H9 (cell line): Measurements from ENCODE around the gene MORN5. TPM values are rescaled to one million over a fixed set of nuclear protein-coding genes. Genes with fewer than 3 reads are reported as not detected.

ENCODE experiments used
- DNase-seq: peaks from one replicate; pipeline ENCODE4 v3.0.0-alpha.2; 2017
- H2AFZ ChIP-seq: one replicate; pipeline ENCODE4 v1.6.1; 2013; ENCODE audit warnings: mild to moderate bottlenecking, low read length, control low read depth, moderate library complexity
- H2AK5ac ChIP-seq: 2 replicates; pipeline ENCODE4 v1.6.1; 2013; ENCODE audit warnings: low read length, control low read depth, mixed read lengths; ENCODE audit not compliant: insufficient read length
- H2BK120ac ChIP-seq: one replicate; pipeline ENCODE4 v1.6.1; 2013; ENCODE audit warnings: low read depth, mild to moderate bottlenecking, low read length, control low read depth, inconsistent platforms; ENCODE audit not compliant: poor library complexity, severe bottlenecking
- H2BK12ac ChIP-seq: 2 replicates; pipeline ENCODE4 v1.6.1; 2013; ENCODE audit warnings: low read length, control low read depth, mixed read lengths, low read depth; ENCODE audit not compliant: insufficient read length
- H2BK15ac ChIP-seq: 2 replicates; pipeline ENCODE4 v1.6.1; 2013; ENCODE audit warnings: low read depth, low read length, control low read depth
- H2BK20ac ChIP-seq: one replicate; pipeline ENCODE4 v1.6.1; 2013; ENCODE audit warnings: low read depth, mild to moderate bottlenecking, low read length, control low read depth, inconsistent platforms; ENCODE audit not compliant: poor library complexity, severe bottlenecking
- H2BK5ac ChIP-seq: 2 replicates; pipeline ENCODE4 v1.6.1; 2013; ENCODE audit warnings: low read length, control low read depth, mixed read lengths; ENCODE audit not compliant: insufficient read length
- H3K14ac ChIP-seq: 2 replicates; pipeline ENCODE4 v1.6.1; 2013; ENCODE audit warnings: low read length, control low read depth; ENCODE audit not compliant: insufficient read depth
- H3K18ac ChIP-seq: 2 replicates; pipeline ENCODE4 v1.6.1; 2013; ENCODE audit warnings: low read depth, mild to moderate bottlenecking, mixed read lengths, low read length, control low read depth; ENCODE audit not compliant: insufficient read length
- H3K23ac ChIP-seq: 2 replicates; pipeline ENCODE4 v1.6.1; 2013; ENCODE audit warnings: low read length, control low read depth, mixed read lengths, low read depth; ENCODE audit not compliant: insufficient read length
- H3K23me2 ChIP-seq: 2 replicates; pipeline ENCODE4 v1.6.1; 2013; ENCODE audit warnings: low read depth, mild to moderate bottlenecking, mixed read lengths, low read length, control low read depth; ENCODE audit not compliant: insufficient read length, poor library complexity, severe bottlenecking
- H3K27ac ChIP-seq: 2 replicates; pipeline ENCODE4 v1.5.1; 2013; ENCODE audit warnings: low read length, control low read depth, mixed read lengths, low read depth; ENCODE audit not compliant: insufficient read length
- H3K27me3 ChIP-seq: 2 replicates; pipeline ENCODE4 v1.6.1; 2013; ENCODE audit warnings: low read length, control low read depth, inconsistent platforms; ENCODE audit not compliant: insufficient read depth
- H3K4ac ChIP-seq: 2 replicates; pipeline ENCODE4 v1.6.1; 2013; ENCODE audit warnings: low read depth, mild to moderate bottlenecking, control low read depth, inconsistent platforms, low read length, moderate library complexity
- H3K4me1 ChIP-seq: 2 replicates; pipeline ENCODE4 v1.6.1; 2013; ENCODE audit warnings: low read length, control low read depth, inconsistent platforms; ENCODE audit not compliant: insufficient read depth
- H3K4me2 ChIP-seq: 2 replicates; pipeline ENCODE4 v1.6.1; 2013; ENCODE audit warnings: low read length, control low read depth, mixed read lengths; ENCODE audit not compliant: insufficient read length, insufficient read depth
- H3K56ac ChIP-seq: 2 replicates; pipeline ENCODE4 v1.6.1; 2013; ENCODE audit warnings: low read depth, mild to moderate bottlenecking, mixed read lengths, low read length, control low read depth; ENCODE audit not compliant: insufficient read length
- H3K79me1 ChIP-seq: 2 replicates; pipeline ENCODE4 v1.6.1; 2013; ENCODE audit warnings: low read depth, mild to moderate bottlenecking, moderate library complexity, low read length, control low read depth, inconsistent platforms; ENCODE audit not compliant: insufficient read depth, poor library complexity, severe bottlenecking
- H3K79me2 ChIP-seq: 2 replicates; pipeline ENCODE4 v1.6.1; 2013; ENCODE audit warnings: low read length, control low read depth, inconsistent platforms; ENCODE audit not compliant: insufficient read depth
- H3K9ac ChIP-seq: 2 replicates; pipeline ENCODE4 v1.6.1; 2013; ENCODE audit warnings: low read length, control low read depth, mixed read lengths; ENCODE audit not compliant: insufficient read length; ENCODE audit errors: extremely low read depth
- H3K9me3 ChIP-seq: one replicate; pipeline ENCODE4 v1.6.1; 2013; ENCODE audit warnings: low read depth, low read length, inconsistent platforms; ENCODE audit not compliant: control insufficient read depth
- H3T11ph ChIP-seq: one replicate; pipeline ENCODE4 v1.6.1; 2013; ENCODE audit warnings: mild to moderate bottlenecking, low read length, control low read depth, inconsistent platforms
- H4K20me1 ChIP-seq: one replicate; pipeline ENCODE4 v1.6.1; 2013; ENCODE audit not compliant: control insufficient read depth, insufficient read length, insufficient read depth
- H4K5ac ChIP-seq: 2 replicates; pipeline ENCODE4 v1.6.1; 2013; ENCODE audit warnings: low read depth, mild to moderate bottlenecking, mixed read lengths, low read length, control low read depth; ENCODE audit not compliant: insufficient read length
- H4K8ac ChIP-seq: replicated peaks from 2 replicates; pipeline ENCODE4 v1.6.1; 2013; ENCODE audit warnings: low read length, control low read depth, mixed read lengths, low read depth; ENCODE audit not compliant: insufficient read length
- H4K91ac ChIP-seq: 2 replicates; pipeline ENCODE4 v1.6.1; 2013; ENCODE audit warnings: low read depth, mild to moderate bottlenecking, moderate library complexity, mixed read lengths, low read length, control low read depth; ENCODE audit not compliant: insufficient read length
- H3K27ac Mint-ChIP-seq, 3 experiments: 2 replicates in 2 of 3; 3 replicates in 1 of 3; pipeline ENCODE4 v1.8.0; 2020 to 2021; ENCODE audit warnings: mixed read lengths in 3 of 3, mild to moderate bottlenecking in 1 of 3, moderate library complexity in 1 of 3
- H3K27me3 Mint-ChIP-seq: 2 replicates; pipeline ENCODE4 v1.8.0; 2021; ENCODE audit warnings: low read depth, mild to moderate bottlenecking, moderate library complexity, mixed read lengths
- H3K36me3 Mint-ChIP-seq, 3 experiments: 2 replicates in 2 of 3; 3 replicates in 1 of 3; pipeline ENCODE4 v1.8.0; 2020 to 2021; ENCODE audit warnings: low read depth in 3 of 3, mixed read lengths in 3 of 3; ENCODE audit not compliant: insufficient read depth in 1 of 3
- H3K4me1 Mint-ChIP-seq, 2 experiments: 2 replicates each; pipeline ENCODE4 v1.8.0; 2020; ENCODE audit warnings: mixed read lengths in 2 of 2
- H3K4me3 Mint-ChIP-seq, 2 experiments: 2 replicates in 1 of 2; 3 replicates in 1 of 2; pipeline ENCODE4 v1.8.0; 2020 to 2021; ENCODE audit warnings: mild to moderate bottlenecking in 2 of 2, mixed read lengths in 2 of 2, moderate library complexity in 1 of 2
- H3K9me3 Mint-ChIP-seq, 2 experiments: 2 replicates in 1 of 2; 3 replicates in 1 of 2; pipeline ENCODE4 v1.8.0; 2020; ENCODE audit warnings: mild to moderate bottlenecking in 2 of 2, mixed read lengths in 2 of 2, moderate library complexity in 1 of 2
- CTCF ChIP-seq: fragments of 200-600 bp; sonication (generic); conservative IDR thresholded peaks from 3 replicates; pipeline ENCODE4 v1.8.0; 2021; ENCODE audit warnings: antibody characterized with exemption, mild to moderate bottlenecking
- WGBS: extraction: QIAGEN DNeasy Blood & Tissue Kit; methylation state at CpG from one replicate; pipeline ENCODE4 v1.1.7; 2013; ENCODE audit warnings: missing lambda C conversion rate, low lambda C conversion rate, mixed read lengths; ENCODE audit not compliant: insufficient read length; ENCODE audit errors: extremely low coverage; 5-methylcytosine and 5-hydroxymethylcytosine counted together
- total RNA-seq: library from RNA; stranded (reverse); gene quantifications from 2 replicates; pipeline ENCODE4 v1.2.1, GENCODE V29; 2021

The MORN5 gene
- total RNA-seq, 1 experiment from 2014 or later: not detected

GRCh38 chr9:122131401-122132001, 28.2 kb upstream of the MORN5 start:
- Histone ChIP-seq H3K23ac (no peak overlapping the region), H3K79me2 (no peaks in the 10 kb centered on the region), H2BK5ac (no peak overlapping the region), H3K18ac (peak overlapping the region; percentile 47), H4K5ac (no peak overlapping the region), H4K91ac (no peak overlapping the region), H2BK15ac (no peak overlapping the region), H3K9me3 (no peaks in the 10 kb centered on the region), H3K79me1 (no peaks in the 10 kb centered on the region), H2AFZ (no peak overlapping the region), H3K4ac (no peak overlapping the region), H3T11ph (no peak overlapping the region), H3K27ac (no peak overlapping the region), H3K4me2 (peak overlapping the region; percentile 9), H3K9ac (no peak overlapping the region), H4K8ac (no peak overlapping the region), H2BK12ac (no peak overlapping the region), H2BK20ac (no peak overlapping the region), H3K14ac (no peak overlapping the region), H2BK120ac (no peak overlapping the region), H3K56ac (no peak overlapping the region), H3K4me1 (peaks cover 8% of the 10 kb centered on the region; the same call in 1 of the 2 replicates), H3K27me3 (no peaks in the 10 kb centered on the region; the same call in 1 of the 2 replicates), H2AK5ac (no peak overlapping the region), H4K20me1 (no peaks in the 10 kb centered on the region), H3K23me2 (peaks cover 1% of the 10 kb centered on the region)
- peaks cover 55% of the 10 kb centered on the region for H3K27me3 Mint-ChIP-seq
- peaks cover 46 to 53% of the 10 kb centered on the region in 2 experiments for H3K4me1 Mint-ChIP-seq
- no peaks in the 10 kb centered on the region; a peak in 1 of 5 replicates for H3K9me3 Mint-ChIP-seq
- no CpG with 5 or more reads among the region's 21 CpGs for WGBS
- no peak for TF ChIP-seq CTCF
- H3K36me3 Mint-ChIP-seq: no peaks in the 10 kb centered on the region
- DNase-seq: peak; percentile 86
- H3K27ac Mint-ChIP-seq: peak overlapping the region in 1 of 3 experiments; percentile 54; a peak in 1 of 7 replicates
- H3K4me3 Mint-ChIP-seq: peak overlapping the region; percentile 31 to 56; a peak in 4 of 5 replicates
